Pancreas (tissue), 10 donors: Measurements from ENCODE around the gene PIGQ. TPM values are rescaled to one million over a fixed set of nuclear protein-coding genes. Genes with fewer than 3 reads are reported as not detected.

ENCODE experiments used
- ATAC-seq, 4 donors: fragments of 200-7000 bp; cut with Tn5 transposase; one replicate each; pipeline versions ENCODE4 v1.8.0 to v1.9.1; 2020; ENCODE audit warnings: mild to moderate bottlenecking in 4 of 4, moderate library complexity in 4 of 4
- DNase-seq, 6 donors: peaks; one replicate each; pipeline ENCODE4 v3.0.0-alpha.2; 2020
- FAIRE-seq: peaks from 2 replicates; lab custom pipeline; 2012; peaks lifted over from hg19 to GRCh38; lab: Jason Lieb, UNC
- H3K27ac ChIP-seq, 4 donors: fragments of 200-600 bp; sonication (generic); 1 replicate in 3 of 4; 2 replicates in 1 of 4; pipeline versions ENCODE4 v1.5.0 to v1.8.0; 2020
- H3K27me3 ChIP-seq, 4 donors: fragments of 200-600 bp; one replicate each; pipeline ENCODE4 v1.8.0; 2021
- H3K36me3 ChIP-seq, 3 donors: fragments of 200-600 bp; sonication (generic) in 1 of 3; one replicate each; pipeline versions ENCODE4 v1.5.0 to v1.8.0; 2020 to 2021
- H3K4me1 ChIP-seq, 3 donors: fragments of 200-600 bp; one replicate each; pipeline ENCODE4 v1.8.0; 2021
- H3K4me3 ChIP-seq, 4 donors: fragments of 200-600 bp; sonication (generic) in 2 of 4; one replicate each; pipeline versions ENCODE4 v1.5.0 to v1.8.0; 2020 to 2021
- H3K9me3 ChIP-seq, 4 donors: fragments of 200-600 bp; one replicate each; pipeline ENCODE4 v1.8.0; 2021
- CTCF ChIP-seq, 4 donors: fragments of 200-600 bp; sonication (generic) in 3 of 4; IDR thresholded peaks; one replicate each; pipeline versions ENCODE4 v1.5.0 to v1.8.0; 2021; ENCODE audit warnings: antibody characterized with exemption in 4 of 4
- WGBS, 2 donors: extraction: QIAGEN DNeasy Blood & Tissue Kit; methylation state at CpG; one replicate each; pipeline ENCODE4 v1.1.7; 2013; 5-methylcytosine and 5-hydroxymethylcytosine counted together
- intact Hi-C, 3 donors: fragments of 100-400 bp; cut with DNase I; formaldehyde crosslinking; loops; one replicate each; pipeline versions ENCODE4 v1.11.1 to v1.14.2; 2022
- polyA plus RNA-seq, 2 donors: library from polyadenylated mRNA; stranded (reverse); fragments of 200-250 nt; gene quantifications; one replicate each; pipeline ENCODE4 v1.2.3, GENCODE V29; 2013
- total RNA-seq, 6 donors: library from RNA; stranded (reverse); fragmentation: NEBNext Ultra II Directional in 4 of 6; extraction: Animal tissue kit (Norgen Biotek cat#: 25700) in 4 of 6; gene quantifications; one replicate each; pipeline versions ENCODE4 v1.2.1 to v1.2.4, GENCODE V29; 2021 to 2023
- donor health status: healthy with polysubstance abuse.
- donor health status: DM: no; HTN: no; CAD: no; lungs with moderate emphysema.
- donor health status: DM: no; HTN: no; CAD: no.
- donor health status: control.
- donor health status: control.
- donor health status: Bipolar disorder and iron deficiency.
- donor health status: DM: yes; HTN: yes; CAD: no.
- donor health status: DM: no; HTN: no; CAD: no.
- donor health status: DM: no; HTN: no; CAD: no.
- donor health status: DM: yes; HTN: yes; CAD: no.

The PIGQ gene
- total and polyA plus RNA-seq, 8 donors = 29.7 to 165 (median 43.6) TPM

- peaks cover 53 to 58% (median 55%) of the 10 kb centered on the region in 3 donors for H3K4me1 ChIP-seq
- no peaks in the 10 kb centered on the region for H3K36me3 ChIP-seq
- ATAC-seq (peak in 2 of 4 donors; percentile 0 to 5), DNase-seq (peak; percentile 69 to 89 (median 77)), FAIRE-seq (no peak)
- 49 to 61% methylated on average over 24 of the region's 24 CpGs for WGBS, 2 donors
- H3K4me3 ChIP-seq = peak overlapping the region in 3 of 4 donors; percentile 7 to 65 (median 65)
- peak overlapping the region; percentile 86 to 98 (median 97) for H3K27ac ChIP-seq
- H3K27me3 ChIP-seq = no peaks in the 10 kb centered on the region
- intact Hi-C loops = no loop called here
- H3K9me3 ChIP-seq = no peaks in the 10 kb centered on the region
- TF ChIP-seq CTCF (IDR thresholded peaks at IDR 0.05) = no peak
These were observed 22.9 kb downstream of the PIGQ start for GRCh38 chr16:592518-593306.

GRCh38 chr16:593406-593805, 23.6 kb downstream of the PIGQ start:
- H3K36me3 ChIP-seq = no peaks in the 10 kb centered on the region
- no peak for TF ChIP-seq CTCF (IDR thresholded peaks at IDR 0.05)
- H3K4me1 ChIP-seq = peaks cover 50 to 53% (median 52%) of the 10 kb centered on the region in 3 donors
- DNase-seq (peak; percentile 71 to 93 (median 87)), ATAC-seq (peak; percentile 44 to 52 (median 50)), FAIRE-seq (no peak)
- 15 to 25% methylated on average over 9 of the region's 9 CpGs for WGBS, 2 donors
- H3K27ac ChIP-seq = peak overlapping the region; percentile 86 to 98 (median 97)
- H3K27me3 ChIP-seq = no peaks in the 10 kb centered on the region
- intact Hi-C loops = no loop called here
- no peaks in the 10 kb centered on the region for H3K9me3 ChIP-seq
- H3K4me3 ChIP-seq = peak overlapping the region in 2 of 4 donors; percentile 13 to 65

GRCh38 chr16:593807-594206, 24.0 kb downstream of the PIGQ start:
- intact Hi-C loops = no loop called here
- DNase-seq = peak in 2 of 6 donors; percentile 58 to 63
- TF ChIP-seq CTCF (IDR thresholded peaks at IDR 0.05) = no peak
- no peaks in the 10 kb centered on the region for H3K27me3 ChIP-seq
- peak overlapping the region in 2 of 4 donors; percentile 13 to 22 for H3K4me3 ChIP-seq
- H3K4me1 ChIP-seq = peaks cover 50 to 53% (median 52%) of the 10 kb centered on the region in 3 donors
- H3K9me3 ChIP-seq = no peaks in the 10 kb centered on the region
- H3K36me3 ChIP-seq = no peaks in the 10 kb centered on the region
- H3K27ac ChIP-seq = peak overlapping the region; percentile 86 to 98 (median 97)
- ATAC-seq = no peak
- 47 to 55% methylated on average over 14 to 16 of the region's 16 CpGs for WGBS, 2 donors
- FAIRE-seq = no peak

- 77 to 81% methylated on average over 18 of the region's 18 CpGs for WGBS, 2 donors
- Histone ChIP-seq H3K27me3 (no peaks in the 10 kb centered on the region), H3K4me1 (peaks cover 50 to 53% (median 52%) of the 10 kb centered on the region in 3 donors), H3K4me3 (no peak overlapping the region), H3K9me3 (no peaks in the 10 kb centered on the region), H3K27ac (peak overlapping the region in 3 of 4 donors; percentile 15 to 98 (median 31)), H3K36me3 (peaks cover 0 to 2% (median 0%) of the 10 kb centered on the region in 3 donors)
- FAIRE-seq = no peak
- ATAC-seq = no peak
- DNase-seq = peak in 5 of 6 donors; percentile 29 to 72 (median 31)
- no peak for TF ChIP-seq CTCF (IDR thresholded peaks at IDR 0.05)
- intact Hi-C loops = no loop called here
These were observed 25.3 kb downstream of the PIGQ start for GRCh38 chr16:595094-595528.
